GM21381 (cell line): ENCODE data around the gene TNIP1.

ENCODE experiments used
- ATAC-seq: cut with Tn5 transposase; IDR thresholded peaks from one replicate; pipeline ENCODE4 v1.9.1; 2021; ENCODE audit warnings: mild to moderate bottlenecking, moderate library complexity; ENCODE audit not compliant: unreplicated experiment

Gene TNIP1

DNA sequence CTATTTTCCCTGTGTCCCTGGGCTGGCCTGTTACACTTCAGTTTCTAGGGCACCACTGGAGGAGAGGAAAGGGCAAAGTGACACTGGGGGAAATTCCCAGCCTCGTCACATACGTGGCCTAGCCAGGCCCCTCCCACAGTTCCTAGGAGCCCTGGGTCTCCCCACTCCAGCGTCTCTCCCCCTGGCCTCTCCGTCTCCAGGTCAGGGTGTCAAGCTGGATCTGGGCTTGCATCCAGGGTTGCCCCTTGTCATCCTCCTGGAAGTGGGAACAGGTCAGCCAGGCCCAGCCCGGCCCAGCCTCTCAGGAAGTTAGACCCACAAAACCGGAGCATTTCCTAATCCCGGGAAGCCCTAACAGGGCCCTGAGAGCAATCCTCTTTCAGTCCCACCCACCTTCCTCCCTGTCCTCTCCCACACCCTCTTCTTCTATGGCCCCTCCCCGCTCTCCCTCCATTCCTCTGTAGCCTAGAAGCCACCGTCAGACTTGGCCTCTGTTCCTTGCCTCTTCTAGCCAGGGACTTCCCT, 4.7 kb upstream of the TNIP1 start:
- no peak for ATAC-seq

DNA sequence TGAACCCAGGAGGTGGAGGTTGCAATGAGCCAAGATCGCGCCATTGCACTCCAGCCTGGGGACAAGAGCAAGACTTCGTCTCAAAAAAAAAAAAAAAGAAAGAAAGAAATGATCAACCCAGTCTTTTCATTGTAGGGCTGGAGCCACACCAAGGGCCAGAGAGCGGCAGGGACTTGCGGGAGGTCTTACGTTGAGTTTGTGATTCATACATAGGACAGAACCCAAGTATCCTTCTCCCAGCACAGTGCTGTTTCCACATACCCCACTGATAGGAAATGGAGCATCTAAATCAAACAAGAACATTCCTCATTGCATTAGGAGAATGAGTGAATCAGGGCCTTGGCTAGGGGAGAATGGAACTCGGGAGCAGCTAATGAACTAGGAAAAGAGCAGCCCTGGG, 3.5 kb upstream of the TNIP1 start:
- ATAC-seq, result no peak

DNA sequence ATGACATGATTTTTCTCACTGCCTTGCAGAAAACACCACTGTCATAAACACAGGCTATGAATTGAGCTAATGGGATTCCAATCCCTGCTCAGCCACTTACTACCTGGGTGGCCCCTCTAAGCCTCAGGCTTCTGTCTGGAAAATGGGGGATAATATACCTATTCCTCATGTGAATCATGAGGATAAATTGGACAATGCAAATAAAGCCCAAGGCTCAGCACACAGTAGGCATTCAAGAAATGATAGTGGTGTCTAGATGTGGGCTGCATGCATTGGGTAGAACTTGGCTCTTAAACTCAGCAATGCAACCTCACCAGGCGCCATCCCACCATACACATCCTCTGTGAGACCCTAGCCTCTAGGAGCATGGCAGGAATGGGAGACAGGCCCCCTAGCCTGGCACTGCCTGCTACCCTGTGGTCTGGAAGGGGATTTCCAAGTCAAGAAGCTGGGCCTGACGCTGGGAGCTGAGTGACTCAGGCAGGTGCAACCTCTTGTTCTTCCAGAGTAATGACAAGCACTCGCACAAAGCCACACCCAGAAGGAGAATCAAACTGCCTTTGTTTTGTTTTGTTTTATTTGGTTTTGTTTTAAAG, 2.3 kb upstream of the TNIP1 start:
- ATAC-seq, result no peak

DNA sequence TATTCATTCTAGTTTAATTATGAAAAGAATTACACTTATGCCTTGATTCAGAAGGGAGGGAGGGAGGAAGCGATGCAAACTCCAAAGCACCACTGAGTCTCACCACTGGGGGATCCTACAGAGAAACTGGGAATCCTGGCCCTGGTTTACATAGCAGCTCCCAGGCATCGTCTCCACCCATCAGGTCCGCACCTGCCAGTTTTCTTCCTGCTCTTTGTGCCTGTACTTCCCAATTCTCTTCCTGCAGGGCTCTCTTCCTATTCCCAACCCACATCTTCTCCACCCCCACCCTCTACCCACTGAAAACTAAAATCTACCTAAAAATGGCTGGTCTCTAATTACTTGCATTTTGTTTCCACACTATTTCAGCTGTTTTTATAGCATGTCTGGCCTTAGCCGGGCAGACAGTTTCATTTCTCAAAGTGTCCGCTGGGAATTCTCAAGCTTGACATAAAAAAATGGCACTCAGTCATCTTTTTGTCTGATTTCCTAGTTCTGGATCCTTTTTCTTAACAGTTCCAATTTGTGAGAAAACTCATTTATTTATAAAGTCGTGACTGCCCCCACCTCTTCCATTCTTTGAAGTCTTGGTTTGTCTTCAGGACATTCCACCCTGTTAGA, 1.6 kb upstream of the TNIP1 start:
- ATAC-seq, result no peak

DNA sequence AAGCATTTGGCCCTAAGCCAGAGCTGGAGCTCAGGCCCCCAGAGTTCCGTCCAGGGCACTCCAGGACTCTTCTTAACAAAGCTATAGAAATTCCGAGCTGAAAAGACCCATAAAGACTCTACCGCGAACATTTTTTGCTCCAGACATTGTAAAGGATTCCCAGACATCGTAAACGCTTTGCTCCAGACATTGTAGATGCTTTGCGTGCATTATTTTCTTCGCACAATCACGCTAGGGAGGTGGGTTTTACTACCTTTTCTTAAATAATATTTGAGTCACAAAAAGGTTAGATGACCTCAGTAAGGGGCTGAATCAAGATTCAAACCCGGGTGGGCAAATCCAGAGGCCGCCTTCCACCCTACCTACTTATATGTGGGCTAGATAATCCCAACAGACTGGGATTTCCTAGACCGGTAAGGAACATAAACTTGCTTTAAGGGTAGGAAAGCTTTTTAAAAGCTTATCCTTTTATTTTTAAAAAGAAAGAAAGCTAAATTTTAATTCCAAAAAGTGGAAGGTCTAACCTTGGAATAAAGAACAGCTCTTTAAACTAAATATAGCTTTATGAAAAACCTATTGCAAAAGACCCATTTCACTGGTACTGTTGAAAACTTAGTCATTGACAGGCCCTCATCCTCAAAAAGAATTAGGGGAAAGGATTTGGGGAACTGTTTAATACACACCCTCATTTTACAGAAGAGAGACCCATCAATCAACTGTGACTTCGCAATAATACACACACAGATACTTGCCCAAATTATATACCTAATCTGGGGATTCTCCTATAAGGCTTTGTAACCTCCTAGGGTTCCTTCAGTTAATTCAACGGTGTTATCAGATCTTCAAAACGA, 822 bp upstream of the TNIP1 start:
- no peak for ATAC-seq

DNA sequence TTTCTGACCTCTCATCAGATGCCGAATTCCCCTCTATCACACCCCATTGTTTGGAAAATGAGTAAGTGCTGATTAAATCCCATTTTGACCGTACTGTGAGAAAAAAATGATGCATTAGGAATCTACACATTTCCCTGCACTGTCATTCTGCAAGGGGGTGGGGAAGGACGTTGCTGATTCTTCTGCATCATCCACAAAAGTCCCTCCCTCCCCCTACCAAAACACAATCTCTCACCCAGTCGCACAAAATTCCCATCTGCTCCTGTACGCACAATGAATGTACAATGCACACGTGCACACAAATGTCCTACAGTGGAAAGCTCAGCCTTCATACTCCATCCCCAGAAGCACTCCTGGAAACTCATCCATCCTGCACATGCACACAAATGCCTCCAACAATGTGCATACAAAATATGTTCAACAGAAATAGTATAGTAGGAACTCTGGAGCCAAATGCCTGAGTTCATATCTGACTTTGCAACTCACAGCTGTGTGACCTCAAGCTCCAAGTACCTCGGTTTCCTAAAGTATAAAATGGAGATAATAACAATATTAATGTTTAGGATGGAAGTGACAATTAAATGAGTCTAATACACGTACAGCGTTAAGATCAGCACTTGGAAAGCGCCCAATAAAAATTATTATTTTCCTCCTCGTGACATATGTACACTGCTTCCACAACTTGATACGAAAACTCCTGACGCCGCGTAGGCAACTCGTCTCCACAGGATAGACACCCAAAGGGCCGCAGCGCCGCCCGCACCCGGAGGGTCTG, 809 bp downstream of the TNIP1 start:
- no peak for ATAC-seq

DNA sequence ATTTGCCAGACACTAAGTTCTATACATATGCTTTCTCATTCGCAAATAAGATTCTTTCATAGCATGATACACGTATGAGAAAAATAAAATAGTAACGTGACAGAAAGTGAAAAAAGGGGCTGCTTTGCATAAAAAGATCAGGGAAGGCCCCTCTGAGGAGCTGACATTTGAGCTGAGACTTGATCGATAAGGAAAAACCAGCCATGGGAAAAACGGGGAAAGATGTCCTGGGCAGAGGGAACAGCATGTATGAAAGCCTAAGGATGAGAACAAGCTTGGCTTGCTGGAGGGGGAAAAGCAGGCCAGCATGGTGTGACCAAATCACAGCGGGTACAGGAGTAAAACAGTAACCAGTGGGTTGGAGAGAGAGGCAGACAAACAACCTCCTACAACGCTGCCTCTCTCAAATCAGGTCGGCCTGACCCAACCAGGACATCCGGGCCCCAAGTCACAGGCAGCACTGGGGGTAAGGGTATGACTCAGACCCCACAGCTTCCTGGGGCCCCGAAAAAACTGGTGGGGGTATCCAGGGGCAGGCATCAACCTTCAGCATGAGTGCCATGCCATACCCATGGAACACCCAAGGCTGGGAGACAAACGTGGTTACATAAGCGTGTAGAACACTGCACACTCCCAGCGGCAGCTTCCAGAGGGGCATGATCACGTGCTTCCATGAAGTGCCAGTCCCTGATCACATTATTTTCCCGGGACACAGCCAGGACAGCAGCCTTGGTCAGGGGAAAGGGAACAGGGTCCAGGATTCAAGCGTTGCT, 2.2 kb downstream of the TNIP1 start:
- ATAC-seq, result peak; percentile 40

DNA sequence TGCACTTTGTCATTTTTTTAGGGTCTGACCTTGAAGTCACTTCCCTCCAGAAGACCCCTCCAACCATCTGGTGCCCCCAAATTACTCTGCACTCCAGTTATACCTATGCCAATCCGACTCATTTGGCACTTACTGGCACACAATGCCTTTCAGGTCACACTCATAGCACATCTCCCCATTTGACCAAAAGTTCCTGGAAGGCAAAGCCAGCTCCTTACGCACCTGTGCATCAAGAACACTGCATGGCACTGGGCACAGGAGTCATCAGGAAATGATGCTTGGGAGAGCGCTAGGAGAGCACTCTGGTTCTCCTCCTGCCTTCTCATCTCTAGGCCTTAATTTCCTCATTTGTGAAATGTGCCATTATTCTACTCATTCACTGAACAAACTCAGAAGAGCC, 2.9 kb downstream of the TNIP1 start:
- no peak for ATAC-seq

DNA sequence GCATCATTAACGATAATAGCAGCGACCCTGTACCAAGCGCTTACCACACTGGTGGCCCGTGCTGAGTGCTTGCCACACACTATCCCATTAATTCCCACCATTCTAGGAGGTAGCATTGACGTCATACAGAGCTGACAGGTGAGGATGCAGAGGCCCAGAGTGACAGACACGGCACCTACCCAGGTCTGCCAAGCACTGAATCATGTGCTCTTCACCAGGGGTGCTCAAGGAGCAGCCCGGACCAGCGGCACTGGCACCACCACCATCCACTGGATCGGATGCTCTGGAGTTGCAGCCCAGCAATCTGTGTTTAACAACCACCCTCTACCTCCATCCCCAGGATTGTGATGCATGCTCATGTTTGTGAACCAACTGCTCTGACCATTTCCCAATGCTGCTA, 3.4 kb downstream of the TNIP1 start:
- no peak for ATAC-seq

DNA sequence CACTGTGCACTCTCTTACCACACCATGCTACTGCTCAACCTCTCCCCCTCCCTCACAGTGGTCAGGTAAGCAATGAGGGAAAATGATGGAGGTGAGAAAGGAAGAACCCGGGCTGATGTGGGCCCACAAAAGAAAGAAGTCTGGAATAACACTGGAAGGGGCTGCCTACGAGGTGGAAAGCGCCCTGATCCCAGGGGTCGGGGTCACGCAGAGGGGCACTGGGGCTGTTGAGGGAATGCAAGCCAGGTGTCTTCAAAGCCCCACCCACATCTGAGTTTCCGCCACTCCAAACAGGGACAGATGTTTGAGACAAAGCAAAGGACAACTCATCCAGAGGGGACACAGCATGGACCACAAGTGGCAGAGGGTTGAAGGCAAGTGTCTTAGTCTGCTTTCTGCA, 4.2 kb downstream of the TNIP1 start:
- no peak for ATAC-seq

DNA sequence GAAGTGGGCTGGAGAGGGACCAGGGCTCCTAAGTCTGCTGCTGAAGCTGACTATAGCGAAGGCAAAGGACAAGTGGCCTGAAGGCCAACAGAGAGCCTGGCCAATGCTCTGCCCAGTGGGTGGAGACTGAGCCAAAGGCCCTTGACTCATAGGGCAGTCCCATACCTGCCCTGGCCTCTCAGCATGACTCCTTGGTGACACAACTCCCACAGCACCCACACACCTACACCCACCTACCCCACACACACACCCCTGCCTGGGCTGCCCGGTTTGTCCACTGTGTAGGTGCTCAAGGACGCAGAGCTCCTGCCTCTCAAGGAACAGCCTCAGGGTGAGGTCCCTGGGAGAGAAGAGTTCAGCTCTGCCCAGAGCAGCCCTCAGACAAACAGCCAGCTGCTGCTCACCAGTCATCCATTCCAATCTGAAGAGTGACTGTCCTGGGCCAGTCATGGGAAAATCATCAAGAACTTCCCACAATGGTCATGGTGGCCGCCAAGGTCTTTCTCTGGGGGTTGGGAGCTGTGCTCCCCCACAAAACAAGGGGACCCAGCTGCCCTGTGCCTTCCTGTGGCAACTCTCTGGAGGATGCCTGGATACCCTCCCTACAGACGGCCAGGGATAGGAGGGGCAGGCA, 5.0 kb downstream of the TNIP1 start:
- no peak for ATAC-seq

DNA sequence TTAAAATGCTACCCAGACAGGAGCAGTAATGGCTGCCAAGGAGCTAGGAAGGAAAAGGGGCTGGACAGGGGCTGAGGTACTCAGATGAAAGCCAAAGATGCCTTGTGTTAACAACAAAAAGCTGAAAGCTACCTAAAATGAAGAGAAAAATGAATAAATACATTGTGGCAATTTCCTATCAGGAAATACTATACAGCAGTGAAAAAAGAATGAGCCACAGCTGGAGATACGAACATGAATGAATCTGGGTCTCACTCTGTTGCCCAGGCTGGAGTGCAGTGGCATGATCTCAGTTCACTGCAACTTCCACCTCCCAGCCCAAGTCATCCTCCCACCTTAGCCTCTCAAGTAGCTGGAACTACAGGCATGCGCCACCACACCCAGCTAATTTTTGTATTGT, 6.3 kb downstream of the TNIP1 start:
- ATAC-seq, result no peak

DNA sequence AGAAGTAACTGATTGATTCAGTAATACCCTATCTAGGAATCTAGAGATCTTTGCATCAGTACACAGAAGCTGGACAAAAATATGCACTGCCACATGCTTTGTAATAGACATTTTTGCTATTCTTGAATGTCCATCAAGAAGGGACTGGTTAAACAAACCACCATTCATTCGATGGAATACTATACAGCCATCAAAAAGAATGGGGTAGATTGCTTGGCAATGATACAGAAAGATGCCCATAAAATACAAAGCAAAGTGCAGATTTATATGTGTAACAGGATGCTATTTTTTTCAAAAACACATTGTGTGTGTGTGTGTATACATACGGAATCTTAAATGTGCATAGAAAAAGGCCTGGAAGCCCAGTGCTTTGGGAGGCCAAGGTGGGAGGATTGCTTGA, 7.6 kb downstream of the TNIP1 start:
- no peak for ATAC-seq

DNA sequence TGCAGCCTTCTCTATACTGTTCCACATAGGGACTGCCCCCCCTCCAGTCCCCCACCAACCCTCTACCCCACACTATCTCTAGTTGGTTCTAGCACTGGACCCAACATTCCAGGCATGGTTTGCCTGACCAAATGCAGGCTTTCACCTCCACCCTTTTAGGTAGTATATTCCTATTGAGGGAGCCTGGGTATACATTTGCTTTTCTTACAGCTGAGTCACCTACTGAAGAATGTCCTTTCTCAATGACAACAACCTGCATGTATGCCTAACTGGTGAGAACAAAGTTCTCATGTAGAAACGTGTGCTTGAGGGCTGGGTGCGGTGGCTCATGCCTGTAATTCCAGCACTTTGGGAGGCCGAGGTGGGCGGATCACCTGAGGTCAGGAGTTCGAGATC, 8.2 kb downstream of the TNIP1 start:
- ATAC-seq, result no peak

DNA sequence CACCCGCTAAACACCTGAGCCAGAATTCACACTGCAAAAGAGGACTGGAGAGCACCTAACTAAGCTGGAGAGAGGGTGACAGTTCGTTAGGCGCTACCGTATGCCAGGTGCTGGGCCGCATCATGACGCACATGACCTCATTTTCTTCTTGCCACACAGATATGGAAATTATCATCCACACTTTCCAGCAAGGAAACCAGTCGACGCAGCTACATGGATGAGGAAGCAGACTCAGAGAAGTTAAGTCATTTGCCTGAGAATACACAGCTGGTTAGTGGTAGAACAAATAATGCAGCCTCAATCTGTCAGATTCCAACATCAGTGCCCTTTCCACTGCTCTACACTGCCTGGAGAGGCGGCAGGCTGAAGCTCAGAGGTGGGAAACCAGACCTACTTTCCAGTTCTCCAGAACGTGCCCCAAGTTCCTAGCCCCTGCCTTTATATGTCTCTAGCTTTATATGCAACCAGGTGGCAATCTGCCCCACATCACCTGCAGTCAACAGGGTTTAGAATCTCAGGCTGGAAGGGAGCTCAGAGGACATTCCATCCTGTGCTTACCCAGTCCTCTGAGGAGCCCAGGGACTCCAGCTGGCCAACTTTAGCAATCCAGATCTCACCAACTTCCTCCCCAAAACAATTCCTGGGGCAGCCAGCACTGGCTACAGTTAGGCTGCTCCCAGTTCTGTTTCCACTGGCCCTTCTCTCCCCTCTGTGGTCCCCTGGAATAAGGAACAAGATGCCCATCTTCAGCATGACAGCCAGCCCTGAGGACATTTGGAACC, 8.8 kb downstream of the TNIP1 start:
- no peak for ATAC-seq

DNA sequence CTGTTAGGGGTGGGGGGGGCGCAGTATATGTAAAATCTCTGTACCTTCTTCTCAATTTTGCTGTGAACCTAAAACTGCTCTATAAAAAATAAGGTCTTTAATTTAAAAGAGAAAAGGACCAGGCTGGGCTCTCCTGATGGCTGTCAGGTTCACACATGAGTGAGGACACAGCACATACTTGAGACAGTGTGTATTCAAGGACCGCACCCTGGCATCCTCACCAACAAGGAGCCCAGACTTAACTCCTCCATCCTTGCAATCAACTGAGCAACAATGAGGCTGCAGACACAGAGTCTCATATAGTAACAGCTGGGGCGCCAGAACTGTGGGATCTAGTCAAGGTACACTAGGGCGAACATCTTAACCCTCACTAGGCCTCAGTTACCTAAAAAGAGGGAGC, 9.8 kb downstream of the TNIP1 start:
- no peak for ATAC-seq

DNA sequence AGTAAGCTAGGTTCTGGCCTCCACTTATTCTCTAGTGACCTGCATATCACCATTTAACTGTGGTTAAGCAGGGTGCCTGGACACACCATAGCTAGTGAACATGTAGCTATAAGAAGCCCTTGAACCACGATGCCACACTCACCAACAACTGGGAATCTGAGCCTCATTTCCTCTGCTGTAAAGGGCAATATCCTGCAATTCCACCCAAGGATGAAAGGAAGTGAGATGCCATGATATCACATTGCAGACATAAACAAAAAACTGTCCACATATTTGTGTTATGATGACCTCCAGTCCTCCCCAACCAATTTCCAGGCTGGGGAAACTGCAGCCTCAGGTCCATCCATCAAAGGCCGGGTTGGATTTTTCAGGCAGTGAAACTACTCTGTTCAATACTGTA, 10.4 kb downstream of the TNIP1 start:
- ATAC-seq, result no peak

DNA sequence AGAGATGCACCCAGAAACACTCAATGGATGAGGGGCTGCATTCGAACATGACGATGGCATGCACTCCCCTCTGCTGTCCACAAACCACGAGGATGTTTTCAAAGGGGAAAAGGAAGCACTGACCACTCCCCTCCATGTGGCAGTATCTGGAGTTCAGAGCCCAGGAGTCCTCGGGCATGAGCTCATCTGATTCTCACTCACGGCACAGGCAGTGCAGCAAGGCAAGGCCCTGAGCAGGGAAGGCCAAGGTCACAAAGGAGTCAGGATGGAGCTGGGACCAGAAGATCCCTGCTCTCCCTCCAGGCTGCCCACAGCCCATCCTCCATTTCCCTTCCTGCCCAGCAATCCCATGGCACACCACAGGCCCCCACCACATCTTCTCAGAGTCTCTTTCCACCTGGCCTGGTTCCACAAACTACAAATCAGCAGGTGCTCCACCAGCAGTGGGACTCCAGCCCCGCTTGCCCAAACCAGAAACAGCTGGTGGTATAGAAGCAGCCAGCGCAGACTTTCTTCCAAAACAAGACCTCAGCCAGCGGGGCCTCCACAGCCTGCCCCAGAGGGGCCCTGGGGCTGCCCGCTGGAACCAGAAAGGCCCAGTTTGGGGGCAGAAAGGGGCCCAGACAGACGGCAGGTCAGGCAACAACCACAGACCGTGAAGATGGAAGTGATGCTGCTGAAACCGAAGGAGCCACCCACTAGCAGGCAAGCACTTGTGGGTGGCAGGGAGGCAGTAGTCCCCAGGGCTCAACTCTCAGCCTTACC, 12.2 kb downstream of the TNIP1 start:
- ATAC-seq, result peak; percentile 66
